Smooth muscle cell (in vitro differentiated cells): ENCODE measurements around the gene LMNA. TPM values are rescaled to one million over a fixed set of nuclear protein-coding genes. Genes with fewer than 3 reads are reported as not detected.
A peak's percentile ranks its signal among the peaks of the same experiment; 100 is the strongest.

Experiments
- DNase-seq: peaks from one replicate; lab custom pipeline; 2025; ENCODE audit not compliant: unreplicated experiment; lab: John Stamatoyannopoulos, UW
- H2AFZ ChIP-seq: fragments of 200-600 bp; sonication (generic); 2 replicates; pipeline ENCODE4 v1.6.0; 2016; ENCODE audit warnings: antibody characterized with exemption, low read depth, mild to moderate bottlenecking
- H3F3A ChIP-seq: fragments of 200-600 bp; sonication (generic); 2 replicates; pipeline ENCODE4 v1.6.0; 2017; ENCODE audit warnings: antibody characterized with exemption, low read depth
- H3K27ac ChIP-seq: fragments of 200-600 bp; sonication (generic); 2 replicates; pipeline ENCODE4 v1.5.1; 2016; ENCODE audit warnings: low read depth, mild to moderate bottlenecking
- H3K27me3 ChIP-seq: fragments of 200-600 bp; sonication (generic); 2 replicates; pipeline ENCODE4 v1.6.1; 2016; ENCODE audit warnings: low read depth, mild to moderate bottlenecking
- H3K36me3 ChIP-seq: fragments of 200-600 bp; sonication (generic); 2 replicates; pipeline ENCODE4 v1.5.1; 2016; ENCODE audit warnings: low read depth
- H3K4me1 ChIP-seq: fragments of 200-600 bp; sonication (generic); 2 replicates; pipeline ENCODE4 v1.5.1; 2016; ENCODE audit warnings: low read depth
- H3K4me2 ChIP-seq: fragments of 200-600 bp; sonication (generic); 2 replicates; pipeline ENCODE4 v1.6.0; 2016; ENCODE audit warnings: mild to moderate bottlenecking
- H3K4me3 ChIP-seq: fragments of 200-600 bp; sonication (generic); 2 replicates; pipeline ENCODE4 v1.5.1; 2016; ENCODE audit warnings: mild to moderate bottlenecking
- H3K79me2 ChIP-seq: fragments of 200-600 bp; sonication (generic); 2 replicates; pipeline ENCODE4 v1.6.0; 2016; ENCODE audit warnings: low read depth, mild to moderate bottlenecking
- H3K9ac ChIP-seq: fragments of 200-600 bp; sonication (generic); 2 replicates; pipeline ENCODE4 v1.6.0; 2016; ENCODE audit warnings: low read depth
- H3K9me3 ChIP-seq: fragments of 200-600 bp; sonication (generic); replicated peaks from 2 replicates; pipeline ENCODE4 v1.5.1; 2016; ENCODE audit warnings: low read depth
- H4K20me1 ChIP-seq: fragments of 200-600 bp; sonication (generic); 2 replicates; pipeline ENCODE4 v1.6.0; 2016; ENCODE audit warnings: low read depth
- WGBS: methylation state at CpG from one replicate; pipeline ENCODE4 v1.1.7; 2016; ENCODE audit warnings: low lambda C conversion rate; 5-methylcytosine and 5-hydroxymethylcytosine counted together
- polyA plus RNA-seq: library from polyadenylated mRNA; unstranded; fragments of >200 nt; fragmentation: Nextera tagmentation; extraction: Ambion mirVana; gene quantifications from 2 replicates; pipeline ENCODE4 v1.2.1, GENCODE V29; 2016
- total RNA-seq: library from RNA; depleted of rRNA; stranded (reverse); fragments of >200 nt; gene quantifications from 2 replicates; pipeline ENCODE4 v1.2.3, GENCODE V29; 2014
- TF ChIP-seq, protein P1 (sequence below): fragments of 200-600 bp; sonication (generic); IDR thresholded peaks from 2 replicates; pipeline ENCODE4 v1.5.1; 2017; ENCODE audit warnings: borderline replicate concordance, mild to moderate bottlenecking, antibody characterized with exemption; ENCODE audit not compliant: insufficient read depth, poor library complexity, severe bottlenecking

The LMNA gene
- total and polyA plus RNA-seq, 2 experiments from 2014 or later, result 256 to 626 TPM

DNA sequence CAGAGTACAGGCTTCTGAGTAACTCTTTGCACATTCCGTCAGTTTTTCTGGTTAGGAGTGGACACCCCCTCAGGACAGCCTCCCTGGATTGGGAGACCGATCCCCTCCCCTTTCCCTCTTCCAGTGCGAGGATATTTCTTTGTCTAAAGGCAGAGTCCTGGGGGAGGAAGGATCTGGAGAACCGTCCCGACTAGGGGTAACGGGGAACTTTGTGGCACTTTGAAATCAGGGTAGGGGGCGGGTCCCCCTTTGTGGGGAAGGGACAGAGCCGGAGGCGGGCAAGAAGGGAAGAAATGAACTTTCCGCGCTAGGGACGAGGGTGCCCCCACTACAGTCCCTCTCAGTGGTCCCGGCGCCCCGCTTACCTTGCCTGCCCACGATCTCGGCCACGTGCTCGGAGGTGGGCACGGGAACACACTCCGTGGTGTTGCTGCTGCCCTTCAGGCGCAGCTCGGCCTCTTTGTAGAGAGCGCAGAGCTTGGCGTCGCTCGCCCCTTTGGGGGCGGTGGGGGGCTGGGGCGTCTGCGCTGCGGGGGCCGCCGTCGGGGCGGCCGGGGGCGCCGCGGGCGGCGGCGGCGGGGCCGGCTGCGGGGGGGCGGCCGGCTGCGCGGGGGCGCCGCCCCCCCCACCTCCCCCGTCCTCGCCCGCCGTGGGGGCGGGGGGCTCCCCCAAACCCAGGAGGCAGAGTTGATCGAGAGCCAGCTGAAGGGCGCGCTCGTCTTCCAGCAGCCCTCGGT, 33.2 kb upstream of the LMNA start:
- H2AFZ ChIP-seq, result peak overlapping the region; percentile 47
- H3K4me2 ChIP-seq, result peak overlapping the region; percentile 100
- H3K4me3 ChIP-seq, result peak overlapping the region; percentile 93
- TF ChIP-seq, protein P1, sequence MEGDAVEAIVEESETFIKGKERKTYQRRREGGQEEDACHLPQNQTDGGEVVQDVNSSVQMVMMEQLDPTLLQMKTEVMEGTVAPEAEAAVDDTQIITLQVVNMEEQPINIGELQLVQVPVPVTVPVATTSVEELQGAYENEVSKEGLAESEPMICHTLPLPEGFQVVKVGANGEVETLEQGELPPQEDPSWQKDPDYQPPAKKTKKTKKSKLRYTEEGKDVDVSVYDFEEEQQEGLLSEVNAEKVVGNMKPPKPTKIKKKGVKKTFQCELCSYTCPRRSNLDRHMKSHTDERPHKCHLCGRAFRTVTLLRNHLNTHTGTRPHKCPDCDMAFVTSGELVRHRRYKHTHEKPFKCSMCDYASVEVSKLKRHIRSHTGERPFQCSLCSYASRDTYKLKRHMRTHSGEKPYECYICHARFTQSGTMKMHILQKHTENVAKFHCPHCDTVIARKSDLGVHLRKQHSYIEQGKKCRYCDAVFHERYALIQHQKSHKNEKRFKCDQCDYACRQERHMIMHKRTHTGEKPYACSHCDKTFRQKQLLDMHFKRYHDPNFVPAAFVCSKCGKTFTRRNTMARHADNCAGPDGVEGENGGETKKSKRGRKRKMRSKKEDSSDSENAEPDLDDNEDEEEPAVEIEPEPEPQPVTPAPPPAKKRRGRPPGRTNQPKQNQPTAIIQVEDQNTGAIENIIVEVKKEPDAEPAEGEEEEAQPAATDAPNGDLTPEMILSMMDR, result no peak
- no peaks in the 10 kb centered on the region for H3K36me3 ChIP-seq
- H3K79me2 ChIP-seq, result peaks cover 77% of the 10 kb centered on the region
- 3% methylated on average over 24 of the region's 61 CpGs for WGBS
- H3K9me3 ChIP-seq, result no peaks in the 10 kb centered on the region
- H4K20me1 ChIP-seq, result peaks cover 70% of the 10 kb centered on the region
- peak overlapping the region; percentile 9 for H3K27ac ChIP-seq
- peak overlapping the region; percentile 78 for H3K9ac ChIP-seq
- H3K4me1 ChIP-seq, result peaks cover 53% of the 10 kb centered on the region
- peaks cover 4% of the 10 kb centered on the region for H3F3A ChIP-seq
- DNase-seq, result no peak
- H3K27me3 ChIP-seq, result no peaks in the 10 kb centered on the region

DNA sequence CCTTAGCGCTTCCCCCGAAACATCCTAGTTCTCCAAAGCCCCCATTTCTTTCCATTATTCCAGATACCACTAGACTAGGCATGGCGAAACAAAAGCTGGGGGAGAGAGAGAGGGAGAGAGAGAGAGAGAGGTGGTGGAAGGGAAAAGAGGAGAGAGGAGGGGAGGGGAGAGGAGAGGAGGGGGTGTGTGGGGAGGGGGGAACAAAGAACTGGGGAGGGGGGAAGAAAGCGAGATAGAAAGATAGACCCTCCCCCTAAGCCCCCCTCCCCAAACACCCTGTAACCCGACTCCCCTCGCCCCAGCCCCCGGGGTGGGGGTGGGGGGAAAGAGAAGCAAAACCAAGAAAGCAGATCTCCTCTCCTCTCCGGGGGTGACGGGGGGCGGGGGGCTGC, 32.6 kb upstream of the LMNA start:
- H3K9ac ChIP-seq, result peak overlapping the region; percentile 74
- no peaks in the 10 kb centered on the region for H3K27me3 ChIP-seq
- peak overlapping the region; percentile 93 for H3K4me3 ChIP-seq
- WGBS, result 4% methylated on average over 5 of the region's 10 CpGs
- H3K9me3 ChIP-seq, result no peaks in the 10 kb centered on the region
- peaks cover 8% of the 10 kb centered on the region for H3F3A ChIP-seq
- TF ChIP-seq, protein P1, result no peak
- peaks cover 68% of the 10 kb centered on the region for H4K20me1 ChIP-seq
- H3K79me2 ChIP-seq, result peaks cover 77% of the 10 kb centered on the region
- H2AFZ ChIP-seq, result no peak overlapping the region
- no peaks in the 10 kb centered on the region for H3K36me3 ChIP-seq
- no peak for DNase-seq
- H3K4me2 ChIP-seq, result peak overlapping the region; percentile 100
- H3K4me1 ChIP-seq, result peaks cover 53% of the 10 kb centered on the region
- H3K27ac ChIP-seq, result peak overlapping the region; percentile 9

DNA sequence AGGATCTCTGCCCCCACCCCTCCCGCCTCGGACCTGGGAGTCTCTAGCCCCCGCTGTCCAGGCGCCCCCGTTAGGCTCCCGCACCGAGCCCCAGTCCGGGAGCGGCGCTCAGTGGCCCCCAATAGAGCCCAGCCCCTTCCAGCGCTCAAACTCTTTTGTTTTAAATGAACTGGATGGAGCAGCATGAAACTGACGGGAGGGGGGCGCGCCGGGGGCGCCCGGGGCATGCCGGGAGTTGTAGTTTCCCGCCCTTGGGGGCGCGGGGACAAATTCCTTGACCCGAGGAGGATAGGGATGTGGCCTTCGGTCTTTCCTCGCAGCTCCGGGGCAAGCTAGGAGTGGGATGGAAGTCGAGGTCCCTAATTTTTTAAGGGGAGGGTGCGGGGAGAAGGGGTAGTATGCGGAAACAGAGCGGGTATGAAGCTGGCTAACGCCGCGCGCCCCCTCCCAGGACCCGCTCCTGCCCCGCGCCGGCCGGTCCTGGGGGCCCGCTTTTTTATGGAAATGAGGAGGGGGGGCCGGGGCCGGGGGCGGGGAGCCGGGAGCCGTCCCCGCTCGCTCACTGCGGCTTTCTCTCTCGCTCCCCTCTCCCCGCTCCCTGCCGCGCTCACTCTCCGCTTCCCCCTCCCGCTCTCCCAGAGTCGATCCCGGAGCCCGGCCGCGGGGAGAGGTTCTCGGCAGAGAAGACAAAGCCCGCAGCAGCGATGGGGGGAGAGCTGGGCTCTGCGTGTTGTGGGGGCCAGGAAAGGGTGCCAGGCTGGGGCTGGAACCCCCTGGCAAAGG, 32.0 kb upstream of the LMNA start, which contains the start of gene MEX3A:
Gene MEX3A, minus strand, starts transcription at position 157 of the 783 bp plus-strand sequence. CDS start 467 bp downstream, outside the sequence.
- TF ChIP-seq, protein P1, result no peak
- Histone ChIP-seq H3K36me3 (no peaks in the 10 kb centered on the region), H3K9me3 (no peaks in the 10 kb centered on the region), H3K79me2 (peaks cover 80% of the 10 kb centered on the region), H3K27ac (peak within 1 kb of the TSS; percentile 56), H3F3A (peaks cover 9% of the 10 kb centered on the region), H3K4me1 (peaks cover 54% of the 10 kb centered on the region), H3K4me2 (peak within 1 kb of the TSS; percentile 100), H3K4me3 (peak within 1 kb of the TSS; percentile 93), H2AFZ (peak within 1 kb of the TSS; percentile 81), H4K20me1 (peaks cover 68% of the 10 kb centered on the region), H3K27me3 (no peaks in the 10 kb centered on the region), H3K9ac (peak within 1 kb of the TSS; percentile 78)
- DNase-seq, result peak; percentile 76
- WGBS, result 0% methylated on average over 30 of the region's 62 CpGs
